HEK293T (cell line): Measurements from ENCODE around the gene LIME1.
"Not testable (repeated sequence)": the region's sequence is repeated elsewhere in the genome, so short reads cannot be mapped to it uniquely, and the experiment has no call there.

ENCODE experiments used
- CTCF ChIA-PET: fragments of 350-600 bp; formaldehyde crosslinking; extraction: SDS; loops from one replicate; lab custom pipeline; 2021; ENCODE audit warnings: antibody characterized with exemption, inconsistent platforms; lab: Yijun Ruan, JAX
- POLR2A ChIA-PET: fragments of 350-600 bp; formaldehyde crosslinking; extraction: SDS; loops from one replicate; lab custom pipeline; 2020; ENCODE audit warnings: antibody characterized with exemption, inconsistent platforms; lab: Yijun Ruan, JAX
- DNase-seq: peaks from one replicate; pipeline ENCODE4 v3.0.0; 2012; ENCODE audit warnings: mixed read lengths; ENCODE audit errors: extremely low spot score
- ARNT ChIP-seq: fragments of 450-650 bp; IDR thresholded peaks from 2 replicates; pipeline ENCODE4 v1.6.1; 2017; ENCODE audit warnings: mild to moderate bottlenecking
- BHLHE40 ChIP-seq: fragments of 450-650 bp; IDR thresholded peaks from 2 replicates; pipeline ENCODE4 v1.6.1; 2016; ENCODE audit warnings: mild to moderate bottlenecking, moderate library complexity, borderline replicate concordance
- CTBP1 ChIP-seq: fragments of 450-650 bp; IDR thresholded peaks from 2 replicates; pipeline ENCODE4 v1.6.1; 2016; ENCODE audit warnings: borderline replicate concordance
- ELF4 ChIP-seq: fragments of 450-650 bp; IDR thresholded peaks from 2 replicates; pipeline ENCODE4 v1.6.1; 2017; ENCODE audit warnings: antibody characterized with exemption
- FOXA1 ChIP-seq: fragments of 450-650 bp; IDR thresholded peaks from 2 replicates; pipeline ENCODE4 v1.6.1; 2016; ENCODE audit warnings: mild to moderate bottlenecking
- FOXK2 ChIP-seq: fragments of 450-650 bp; IDR thresholded peaks from 2 replicates; pipeline ENCODE4 v1.6.1; 2016; ENCODE audit warnings: mild to moderate bottlenecking
- FOXM1 ChIP-seq: fragments of 450-650 bp; IDR thresholded peaks from 2 replicates; pipeline ENCODE4 v1.6.1; 2017; ENCODE audit warnings: mild to moderate bottlenecking, borderline replicate concordance
- HDGF ChIP-seq: fragments of 450-650 bp; IDR thresholded peaks from 2 replicates; pipeline ENCODE4 v1.6.1; 2017; ENCODE audit warnings: antibody characterized with exemption, borderline replicate concordance
- L3MBTL2 ChIP-seq: fragments of 450-650 bp; conservative IDR thresholded peaks from 2 replicates; pipeline ENCODE4 v1.6.1; 2016; ENCODE audit warnings: mild to moderate bottlenecking
- NFRKB ChIP-seq: fragments of 450-650 bp; IDR thresholded peaks from 2 replicates; pipeline ENCODE4 v1.6.1; 2016; ENCODE audit warnings: mild to moderate bottlenecking, moderate library complexity
- SP1 ChIP-seq: fragments of 450-650 bp; IDR thresholded peaks from 2 replicates; pipeline ENCODE4 v1.6.1; 2017
- SUZ12 ChIP-seq: fragments of 450-650 bp; IDR thresholded peaks from 2 replicates; pipeline ENCODE4 v1.6.1; 2016; ENCODE audit warnings: mild to moderate bottlenecking
- TARDBP ChIP-seq: fragments of 450-650 bp; IDR thresholded peaks from 2 replicates; pipeline ENCODE4 v1.6.1; 2016
- ZNF384 ChIP-seq: fragments of 450-650 bp; IDR thresholded peaks from 2 replicates; pipeline ENCODE4 v1.6.1; 2016
- TF ChIP-seq, protein P1 (sequence below): fragments of 450-650 bp; IDR thresholded peaks from 2 replicates; pipeline ENCODE4 v1.6.1; 2016

The LIME1 gene

DNA sequence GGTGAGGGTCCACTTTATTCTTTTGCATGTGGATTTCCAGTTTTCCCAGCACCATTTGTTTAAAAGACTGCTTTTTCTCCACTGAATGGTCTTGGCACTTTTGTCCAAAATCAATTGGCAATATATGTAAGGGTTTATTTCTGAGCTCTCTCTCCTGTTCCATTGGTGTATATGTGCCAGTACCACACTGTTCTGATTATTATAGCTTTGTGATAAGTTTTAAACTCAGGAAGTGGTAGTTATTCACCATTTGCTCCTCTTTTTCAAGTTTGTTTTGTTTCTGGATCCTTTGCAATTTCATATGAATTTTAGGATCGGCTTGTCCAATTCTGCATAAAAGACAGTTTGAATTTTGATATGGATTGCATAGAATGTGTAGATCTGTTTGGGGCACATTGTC, 24.3 kb upstream of the LIME1 start:
- no peak for DNase-seq
- CTCF ChIA-PET: no interaction called here
- TF ChIP-seq SUZ12: no peak
- TF ChIP-seq, protein P1, sequence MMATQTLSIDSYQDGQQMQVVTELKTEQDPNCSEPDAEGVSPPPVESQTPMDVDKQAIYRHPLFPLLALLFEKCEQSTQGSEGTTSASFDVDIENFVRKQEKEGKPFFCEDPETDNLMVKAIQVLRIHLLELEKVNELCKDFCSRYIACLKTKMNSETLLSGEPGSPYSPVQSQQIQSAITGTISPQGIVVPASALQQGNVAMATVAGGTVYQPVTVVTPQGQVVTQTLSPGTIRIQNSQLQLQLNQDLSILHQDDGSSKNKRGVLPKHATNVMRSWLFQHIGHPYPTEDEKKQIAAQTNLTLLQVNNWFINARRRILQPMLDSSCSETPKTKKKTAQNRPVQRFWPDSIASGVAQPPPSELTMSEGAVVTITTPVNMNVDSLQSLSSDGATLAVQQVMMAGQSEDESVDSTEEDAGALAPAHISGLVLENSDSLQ: no peak
- no peak for TF ChIP-seq HDGF
- POLR2A ChIA-PET: no interaction called here

DNA sequence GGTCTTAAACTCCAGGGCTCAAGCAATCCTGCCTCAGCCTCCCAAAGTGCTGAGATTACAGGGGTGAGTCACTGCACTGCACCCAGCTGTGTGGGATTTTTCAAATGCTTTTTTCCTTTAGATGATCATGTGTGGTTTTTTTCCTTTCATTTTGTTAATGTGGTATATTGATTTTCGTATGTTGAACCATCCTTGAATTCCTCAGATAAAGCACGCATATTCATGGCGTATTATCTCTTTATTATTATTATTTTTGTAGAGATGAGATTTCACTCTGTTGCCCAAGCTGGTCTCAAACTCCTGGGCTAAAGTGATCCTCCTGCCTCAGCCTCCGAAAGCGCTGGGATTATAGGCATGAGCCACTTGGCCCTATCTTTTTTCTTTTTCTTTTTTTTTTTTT, 21.6 kb upstream of the LIME1 start:
- POLR2A ChIA-PET: no interaction called here
- no peak for DNase-seq
- TF ChIP-seq HDGF: no peak
- no peak for TF ChIP-seq SP1
- no peak for TF ChIP-seq ARNT
- TF ChIP-seq BHLHE40: no peak
- no peak for TF ChIP-seq SUZ12
- TF ChIP-seq, protein P1: no peak
- no peak for TF ChIP-seq ELF4
- CTCF ChIA-PET: no interaction called here

DNA sequence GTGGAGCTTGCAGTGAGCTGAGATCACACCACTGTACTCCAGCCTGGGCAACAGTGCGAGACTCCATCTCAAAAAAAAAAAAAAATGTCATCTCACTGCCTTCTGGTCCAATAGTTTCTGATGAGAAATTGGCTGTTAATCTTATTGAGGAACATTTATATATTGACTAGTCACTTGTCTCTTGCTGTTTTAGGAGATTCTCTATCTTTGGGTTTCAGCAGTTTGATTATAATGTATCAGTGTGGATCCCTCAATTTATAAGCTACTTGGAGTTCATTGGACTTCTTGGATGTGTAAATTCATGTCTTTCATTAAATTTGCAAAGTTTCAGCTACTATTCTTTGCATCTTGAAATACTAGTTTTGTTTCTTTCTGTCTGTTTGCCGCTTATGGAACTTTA, 17.5 kb upstream of the LIME1 start:
- TF ChIP-seq ARNT (no peak), HDGF (no peak), ZNF384 (no peak), CTBP1 (no peak), BHLHE40 (no peak), SUZ12 (no peak), FOXA1 (no peak), NFRKB (no peak), L3MBTL2 (no peak), FOXK2 (no peak), FOXM1 (no peak)
- TF ChIP-seq, protein P1: no peak
- ChIA-PET POLR2A (no interaction called here), CTCF (no interaction called here)
- DNase-seq: no peak

DNA sequence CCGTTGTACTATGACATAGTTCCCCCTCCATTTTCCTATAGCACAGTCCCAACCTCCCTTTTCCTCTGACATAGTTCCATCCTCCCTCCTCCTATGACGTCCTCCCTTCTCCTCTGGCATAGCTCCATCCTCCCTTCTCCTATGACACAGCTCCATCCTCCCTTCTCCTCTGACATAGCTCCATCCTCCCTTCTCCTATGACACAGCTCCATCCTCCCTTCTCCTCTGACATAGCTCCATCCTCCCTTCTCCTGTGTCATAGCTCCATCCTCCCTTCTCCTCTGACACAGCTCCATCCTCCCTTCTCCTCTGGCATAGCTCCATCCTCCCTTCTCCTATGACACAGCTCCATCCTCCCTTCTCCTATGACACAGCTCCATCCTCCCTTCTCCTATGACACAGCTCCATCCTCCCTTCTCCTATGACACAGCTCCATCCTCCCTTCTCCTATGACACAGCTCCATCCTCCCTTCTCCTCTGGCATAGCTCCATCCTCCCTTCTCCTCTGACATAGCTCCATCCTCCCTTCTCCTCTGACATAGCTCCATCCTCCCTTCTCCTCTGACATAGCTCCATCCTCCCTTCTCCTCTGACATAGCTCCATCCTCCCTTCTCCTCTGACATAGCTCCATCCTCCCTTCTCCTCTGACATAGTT, 13.4 kb upstream of the LIME1 start:
- POLR2A ChIA-PET: interaction anchor here (0.8 to 1.1 kb wide), 2 partner anchors 15 kb away, joined by 4 read pairs; partner anchors contain the start of genes ARFRP1 and ZGPAT
- DNase-seq, CTCF ChIA-PET: not testable (repeated sequence)

DNA sequence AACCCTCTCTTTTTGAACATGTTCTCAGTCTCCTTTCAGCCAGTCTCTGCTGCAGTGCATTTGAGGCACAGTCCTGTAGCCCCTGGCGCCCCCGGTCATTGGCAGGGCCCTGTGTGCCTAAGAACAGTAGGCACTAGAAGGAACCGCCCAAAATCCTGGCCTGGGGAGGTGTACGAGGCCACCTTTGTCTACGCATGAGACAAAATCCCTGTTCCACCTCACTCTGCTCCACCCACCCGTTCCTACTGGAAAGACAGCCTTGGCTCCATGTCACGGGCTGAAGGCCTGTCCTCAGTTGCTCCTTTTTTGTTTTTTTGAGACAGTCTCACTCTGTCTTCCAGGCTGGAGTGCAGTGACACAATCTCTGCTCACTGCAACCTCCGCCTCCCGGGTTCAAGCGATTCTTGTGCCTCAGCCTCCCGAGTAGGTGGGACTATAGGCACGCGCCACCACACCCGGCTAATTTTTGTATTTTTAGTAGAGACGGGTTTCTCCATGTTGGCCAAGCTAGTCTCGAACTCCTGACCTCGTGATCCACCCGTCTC, 6.2 kb upstream of the LIME1 start:
- CTCF ChIA-PET, POLR2A ChIA-PET, DNase-seq: not testable (repeated sequence)

DNA sequence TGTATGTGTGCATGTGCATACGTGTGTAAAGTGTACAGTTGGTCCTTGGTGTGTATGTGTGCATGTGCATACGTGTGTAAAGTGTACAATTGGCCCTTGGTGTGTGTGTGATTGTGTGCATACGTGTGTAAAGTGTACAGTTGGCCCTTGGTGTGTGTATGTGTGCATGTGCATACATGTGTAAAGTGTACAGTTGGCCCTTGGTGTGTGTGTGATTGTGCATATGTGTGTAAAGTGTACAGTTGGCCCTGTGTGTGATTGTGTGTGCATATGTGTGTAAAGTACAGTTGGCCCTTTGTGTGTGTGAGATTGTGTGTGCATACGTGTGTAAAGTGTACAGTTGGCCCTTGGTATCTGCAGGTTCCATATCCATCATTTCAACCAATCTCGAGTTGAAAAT, 5.1 kb upstream of the LIME1 start:
- ChIA-PET POLR2A (no interaction called here), CTCF (no interaction called here)
- TF ChIP-seq NFRKB: no peak
- no peak for TF ChIP-seq SP1
- TF ChIP-seq TARDBP: 0 out of 2 replicates have a peak, but pooled peaks have one; percentile 11
- TF ChIP-seq CTBP1: no peak
- TF ChIP-seq ELF4: no peak
- TF ChIP-seq FOXA1: no peak
- TF ChIP-seq FOXK2: no peak
- no peak for TF ChIP-seq SUZ12
- DNase-seq: no peak

DNA sequence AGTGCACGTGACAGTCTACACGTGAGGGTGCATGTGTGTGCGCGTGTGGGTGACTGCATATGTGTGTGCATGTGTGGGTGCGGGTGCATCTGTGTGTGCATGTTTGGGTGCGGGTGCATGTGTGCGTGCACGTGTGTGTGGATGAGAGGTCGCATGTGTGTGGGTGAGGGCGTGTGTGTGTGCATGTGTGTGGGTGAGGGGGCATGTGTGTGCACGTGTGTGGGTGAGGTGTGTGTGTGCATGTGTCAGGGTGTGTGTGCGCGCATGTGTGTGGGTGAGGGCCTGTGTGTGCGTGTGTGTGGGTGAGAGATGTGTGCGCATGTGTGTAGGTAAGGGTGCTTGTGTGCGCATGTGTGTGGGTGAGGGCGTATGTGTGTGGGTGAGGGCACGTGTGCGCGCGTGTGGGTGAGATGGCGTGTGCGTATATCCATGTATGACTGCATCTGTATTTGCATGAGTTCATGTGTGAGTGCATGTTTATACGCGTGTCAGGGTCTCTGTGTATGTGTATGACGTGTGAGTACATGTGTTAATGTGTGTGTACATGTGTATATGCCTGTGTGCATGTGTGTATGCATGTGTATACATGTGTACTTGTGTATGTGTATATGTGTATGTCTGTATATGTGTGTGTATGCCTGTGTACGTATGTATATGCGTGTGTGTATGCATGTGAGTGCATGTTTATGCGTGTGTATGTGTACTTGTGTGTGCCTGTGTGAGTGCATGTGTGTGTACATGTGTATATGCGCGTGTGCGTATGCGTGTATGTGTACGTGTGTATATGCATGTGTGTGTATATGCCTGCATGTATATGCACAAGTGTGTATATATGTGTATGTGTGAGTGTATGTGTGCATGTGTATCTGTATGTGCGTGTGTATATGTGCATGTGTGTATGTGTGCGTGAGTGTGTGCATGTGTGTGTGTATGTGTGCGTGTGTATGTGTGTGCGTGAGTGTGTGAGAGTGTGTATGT, 4.1 kb upstream of the LIME1 start:
- POLR2A ChIA-PET: no interaction called here
- CTCF ChIA-PET: no interaction called here
- TF ChIP-seq TARDBP (peak; percentile 74), BHLHE40 (no peak)
- DNase-seq: no peak
